Stimulated activated naive CD8-positive, alpha-beta T cell treated with anti-CD3 and anti-CD28 coated beads, Interleukin-15, amount 100 ng/mL, for 72 hours (primary cell): Measurements from ENCODE around the gene TCEA3.

ENCODE experiments used
- ATAC-seq: fragments of 150-1000 bp; cut with Tn5 transposase; 2 replicates; pipeline ENCODE4 v1.10.0; 2021; ENCODE audit warnings: mild to moderate bottlenecking, moderate library complexity
- DNase-seq, 2 donors: peaks; one replicate each; pipeline ENCODE4 v3.0.0; 2021 to 2022
- H3K27ac Mint-ChIP-seq, 2 donors: one replicate each; pipeline ENCODE4 v1.8.0; 2022; ENCODE audit warnings: mild to moderate bottlenecking in 2 of 2, mixed read lengths in 2 of 2, moderate library complexity in 2 of 2
- H3K27me3 Mint-ChIP-seq: one replicate; pipeline ENCODE4 v1.8.0; 2022; ENCODE audit warnings: mixed read lengths
- H3K4me1 Mint-ChIP-seq: one replicate; pipeline ENCODE4 v1.8.0; 2022; ENCODE audit warnings: mild to moderate bottlenecking, mixed read lengths
- H3K4me3 Mint-ChIP-seq, 2 donors: one replicate each; pipeline ENCODE4 v1.8.0; 2022; ENCODE audit warnings: mild to moderate bottlenecking in 2 of 2, mixed read lengths in 2 of 2, moderate library complexity in 1 of 2
- H3K9me3 Mint-ChIP-seq, 2 donors: one replicate each; pipeline ENCODE4 v1.8.0; 2022; ENCODE audit warnings: mixed read lengths in 2 of 2

The TCEA3 gene

GRCh38 chr1:23371987-23372880, 52.3 kb downstream of the TCEA3 start:
- H3K27me3 Mint-ChIP-seq = no peaks in the 10 kb centered on the region
- no peak overlapping the region for H3K27ac Mint-ChIP-seq
- H3K9me3 Mint-ChIP-seq = no peaks in the 10 kb centered on the region
- no peak overlapping the region for H3K4me3 Mint-ChIP-seq
- DNase-seq (no peak), ATAC-seq (no peak)
- H3K4me1 Mint-ChIP-seq = peaks cover 36% of the 10 kb centered on the region

- Mint-ChIP-seq H3K9me3 (peaks cover 0 to 6% of the 10 kb centered on the region in 2 donors), H3K27ac (no peak overlapping the region), H3K27me3 (no peaks in the 10 kb centered on the region), H3K4me1 (peaks cover 47% of the 10 kb centered on the region), H3K4me3 (peak overlapping the region in 1 of 2 donors; percentile 98)
- ATAC-seq = no peak
- DNase-seq = no peak
Observed at GRCh38 chr1:23370709-23371584, 53.6 kb downstream of the TCEA3 start.

- H3K27ac Mint-ChIP-seq = peak overlapping the region in 1 of 2 donors; percentile 24
- H3K9me3 Mint-ChIP-seq = peaks cover 0 to 9% of the 10 kb centered on the region in 2 donors
- DNase-seq (no peak), ATAC-seq (no peak)
- H3K4me3 Mint-ChIP-seq = peak overlapping the region; percentile 98
- no peaks in the 10 kb centered on the region for H3K27me3 Mint-ChIP-seq
- H3K4me1 Mint-ChIP-seq = peaks cover 47% of the 10 kb centered on the region
Observed at GRCh38 chr1:23370330-23370708, 54.2 kb downstream of the TCEA3 start.

GRCh38 chr1:23369335-23370013, 55.1 kb downstream of the TCEA3 start, which contains the start of gene ZNF436:
Gene ZNF436 (minus strand): TSS chr1:23369836. CDS start chr1:23368005, 1,831 bp downstream.
- DNase-seq = peak; percentile 4 to 26
- H3K4me3 Mint-ChIP-seq = peak within 1 kb of the TSS; percentile 98

GRCh38 chr1:23368562-23369334, 55.8 kb downstream of the TCEA3 start:
- peak overlapping the region; percentile 98 for H3K27ac Mint-ChIP-seq
- peaks cover 0 to 9% of the 10 kb centered on the region in 2 donors for H3K9me3 Mint-ChIP-seq
- H3K4me3 Mint-ChIP-seq = peak overlapping the region; percentile 98
- peaks cover 47% of the 10 kb centered on the region for H3K4me1 Mint-ChIP-seq
- no peaks in the 10 kb centered on the region for H3K27me3 Mint-ChIP-seq
- peak; percentile 85 for ATAC-seq
- DNase-seq = peak; percentile 89

More at GRCh38 chr1:23369335-23370013, 55.1 kb downstream of the TCEA3 start, which contains the start of gene ZNF436:
- no peaks in the 10 kb centered on the region for H3K27me3 Mint-ChIP-seq
- peaks cover 47% of the 10 kb centered on the region for H3K4me1 Mint-ChIP-seq
- peaks cover 0 to 9% of the 10 kb centered on the region in 2 donors for H3K9me3 Mint-ChIP-seq
- H3K27ac Mint-ChIP-seq = peak within 1 kb of the TSS; percentile 98
- ATAC-seq = no peak

- DNase-seq = peak; percentile 97 to 99
- H3K4me3 Mint-ChIP-seq = peak overlapping the region; percentile 98
- H3K27me3 Mint-ChIP-seq = no peaks in the 10 kb centered on the region
- H3K4me1 Mint-ChIP-seq = peaks cover 47% of the 10 kb centered on the region
- H3K9me3 Mint-ChIP-seq = peaks cover 3 to 16% of the 10 kb centered on the region in 2 donors
- ATAC-seq = peak; percentile 96
- peak overlapping the region; percentile 98 for H3K27ac Mint-ChIP-seq
Observed at GRCh38 chr1:23367791-23368561, 56.6 kb downstream of the TCEA3 start.

GRCh38 chr1:23367451-23367790, 57.1 kb downstream of the TCEA3 start:
- Mint-ChIP-seq H3K27ac (peak overlapping the region; percentile 98), H3K4me3 (peak overlapping the region; percentile 98), H3K27me3 (no peaks in the 10 kb centered on the region), H3K4me1 (peaks cover 47% of the 10 kb centered on the region), H3K9me3 (peaks cover 9 to 21% of the 10 kb centered on the region in 2 donors)
- ATAC-seq (no peak), DNase-seq (no peak)

GRCh38 chr1:23366598-23366997, 58.0 kb downstream of the TCEA3 start:
- Mint-ChIP-seq H3K4me3 (peak overlapping the region; percentile 98), H3K4me1 (peaks cover 41% of the 10 kb centered on the region), H3K27ac (no peak overlapping the region), H3K9me3 (peaks cover 17 to 22% of the 10 kb centered on the region in 2 donors), H3K27me3 (no peaks in the 10 kb centered on the region)
- DNase-seq (no peak), ATAC-seq (no peak)

- peak overlapping the region in 1 of 2 donors; percentile 98 for H3K4me3 Mint-ChIP-seq
Observed at GRCh38 chr1:23366146-23366545, 58.4 kb downstream of the TCEA3 start.

GRCh38 chr1:23362218-23362713, 62.3 kb downstream of the TCEA3 start:
- Mint-ChIP-seq H3K4me3 (no peak overlapping the region), H3K27me3 (no peaks in the 10 kb centered on the region), H3K9me3 (peaks cover 47 to 50% of the 10 kb centered on the region in 2 donors), H3K4me1 (peaks cover 11% of the 10 kb centered on the region), H3K27ac (no peak overlapping the region)
- ATAC-seq (no peak), DNase-seq (peak in 1 of 2 donors; percentile 12)

More at GRCh38 chr1:23366146-23366545, 58.4 kb downstream of the TCEA3 start:
- no peak for ATAC-seq
- Mint-ChIP-seq H3K9me3 (peaks cover 21 to 24% of the 10 kb centered on the region in 2 donors), H3K27me3 (no peaks in the 10 kb centered on the region), H3K4me1 (peaks cover 38% of the 10 kb centered on the region), H3K27ac (no peak overlapping the region)
- no peak for DNase-seq

GRCh38 chr1:23358310-23358875, 66.2 kb downstream of the TCEA3 start:
- Mint-ChIP-seq H3K9me3 (peaks cover 40 to 64% of the 10 kb centered on the region in 2 donors), H3K27ac (no peak overlapping the region), H3K27me3 (no peaks in the 10 kb centered on the region), H3K4me1 (peaks cover 7% of the 10 kb centered on the region), H3K4me3 (no peak overlapping the region)
- DNase-seq (no peak), ATAC-seq (no peak)

GRCh38 chr1:23357138-23357908, 67.2 kb downstream of the TCEA3 start:
- peaks cover 7% of the 10 kb centered on the region for H3K4me1 Mint-ChIP-seq
- no peak for ATAC-seq
- DNase-seq = no peak
- peaks cover 30 to 54% of the 10 kb centered on the region in 2 donors for H3K9me3 Mint-ChIP-seq
- H3K27me3 Mint-ChIP-seq = no peaks in the 10 kb centered on the region
- no peak overlapping the region for H3K27ac Mint-ChIP-seq
- no peak overlapping the region for H3K4me3 Mint-ChIP-seq
